ENCODE data around the gene BRME1. TPM values are rescaled to one million over a fixed set of nuclear protein-coding genes. Genes with fewer than 3 reads are reported as not detected.

Gene BRME1
- total RNA-seq, result 5.7 TPM

DNA sequence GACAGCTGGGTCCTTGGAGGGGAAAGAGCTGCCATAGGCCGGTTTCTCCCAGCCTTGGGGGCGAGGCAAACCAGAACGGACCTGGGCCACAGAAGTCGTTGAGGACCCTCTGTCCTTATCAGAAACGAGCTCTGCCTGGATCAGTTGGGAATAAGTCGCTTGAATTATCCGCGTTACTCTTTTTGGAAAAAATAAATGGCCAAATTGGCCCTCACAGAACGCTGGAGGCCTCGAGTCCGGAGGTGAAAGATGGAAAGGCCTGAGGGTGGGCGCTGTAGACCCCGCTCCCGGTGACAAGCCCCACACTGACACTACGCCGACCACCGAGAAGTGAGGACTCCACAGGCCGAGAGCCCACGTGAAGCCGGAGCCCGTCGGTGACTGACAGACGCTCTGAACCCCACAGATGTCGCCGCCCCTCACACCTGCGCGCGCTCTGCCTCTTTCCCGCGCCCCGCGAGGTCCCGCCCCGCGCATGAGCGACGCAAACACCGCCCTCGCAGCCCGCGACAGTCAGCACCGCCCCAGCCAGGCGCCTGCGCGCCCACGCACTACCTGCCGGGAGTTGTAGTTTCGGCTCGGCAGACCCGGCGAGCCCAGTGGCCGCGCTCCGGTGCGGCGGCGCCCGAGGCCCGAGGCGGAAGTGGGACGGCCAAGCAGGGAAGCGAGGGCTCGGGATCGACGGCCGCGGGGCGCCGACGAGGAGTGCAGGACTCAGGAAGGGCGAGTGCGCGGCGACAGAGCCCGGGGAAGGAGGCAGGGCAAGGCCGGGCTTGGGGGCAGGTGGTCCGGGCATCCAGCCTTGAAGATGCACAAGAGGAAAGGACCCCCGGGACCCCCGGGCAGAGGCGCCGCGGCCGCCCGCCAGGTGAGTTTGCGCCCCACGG is at the start of gene BRME1, which contains the start of gene CC2D1A:
BRME1 (minus strand) TSS at position 484 of the 887 bp plus-strand sequence. CDS start 1,225 bp downstream, outside the sequence.
CC2D1A (plus strand) TSS at position 568 of the 887 bp plus-strand sequence; CDS start at position 809, 241 bp downstream.
- peak; percentile 96 for ATAC-seq

DNA sequence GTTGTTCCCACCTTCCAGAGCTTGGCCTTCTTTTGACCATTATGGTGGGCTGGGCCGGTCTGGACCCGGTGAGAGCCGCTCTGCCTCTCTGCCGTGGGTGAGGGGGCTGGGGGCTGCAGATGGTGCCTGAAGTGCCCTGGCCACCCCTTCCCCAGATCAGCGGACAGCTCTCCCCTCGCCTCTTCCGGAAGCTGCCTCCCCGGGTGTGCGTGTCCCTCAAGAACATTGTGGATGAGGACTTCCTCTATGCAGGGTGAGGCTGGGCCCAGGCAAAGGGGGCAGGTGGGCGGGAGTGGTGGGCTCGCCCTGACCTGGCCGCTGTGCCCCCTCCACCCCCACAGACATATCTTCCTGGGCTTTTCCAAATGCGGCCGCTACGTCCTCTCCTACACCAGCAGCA is 48.3 kb upstream of the BRME1 start:
- ATAC-seq, result no peak

DNA sequence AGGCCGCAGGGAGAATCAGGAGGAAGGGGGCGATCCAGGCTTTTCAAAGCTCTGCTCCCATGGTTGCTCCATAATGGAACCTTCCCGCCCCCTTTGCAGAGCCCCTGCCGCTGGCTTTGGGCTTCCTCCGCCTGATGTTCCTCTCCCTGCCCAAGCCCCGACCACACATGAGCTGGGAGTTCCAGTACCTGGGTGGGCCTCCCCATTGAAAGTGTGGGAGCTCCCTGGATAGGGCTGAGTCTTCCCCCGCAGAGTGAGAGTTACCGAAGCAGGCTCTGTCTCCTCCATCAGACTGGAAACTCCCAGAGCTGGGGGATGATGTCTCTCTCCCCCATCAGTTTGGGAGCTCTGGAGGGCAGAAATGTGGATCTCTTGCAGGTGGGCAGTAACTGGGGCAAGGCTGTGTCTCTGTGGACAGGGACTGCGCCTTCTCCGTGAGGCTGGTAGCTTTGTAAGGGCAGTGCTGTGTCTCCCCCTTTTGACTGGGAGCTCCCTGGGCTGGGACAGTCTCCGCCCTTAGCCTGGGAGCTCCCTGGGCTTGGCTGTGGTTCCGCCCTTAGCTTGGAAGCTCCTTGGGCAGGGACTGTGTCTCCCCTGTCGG is 47.1 kb upstream of the BRME1 start:
- peak; percentile 61 for ATAC-seq

DNA sequence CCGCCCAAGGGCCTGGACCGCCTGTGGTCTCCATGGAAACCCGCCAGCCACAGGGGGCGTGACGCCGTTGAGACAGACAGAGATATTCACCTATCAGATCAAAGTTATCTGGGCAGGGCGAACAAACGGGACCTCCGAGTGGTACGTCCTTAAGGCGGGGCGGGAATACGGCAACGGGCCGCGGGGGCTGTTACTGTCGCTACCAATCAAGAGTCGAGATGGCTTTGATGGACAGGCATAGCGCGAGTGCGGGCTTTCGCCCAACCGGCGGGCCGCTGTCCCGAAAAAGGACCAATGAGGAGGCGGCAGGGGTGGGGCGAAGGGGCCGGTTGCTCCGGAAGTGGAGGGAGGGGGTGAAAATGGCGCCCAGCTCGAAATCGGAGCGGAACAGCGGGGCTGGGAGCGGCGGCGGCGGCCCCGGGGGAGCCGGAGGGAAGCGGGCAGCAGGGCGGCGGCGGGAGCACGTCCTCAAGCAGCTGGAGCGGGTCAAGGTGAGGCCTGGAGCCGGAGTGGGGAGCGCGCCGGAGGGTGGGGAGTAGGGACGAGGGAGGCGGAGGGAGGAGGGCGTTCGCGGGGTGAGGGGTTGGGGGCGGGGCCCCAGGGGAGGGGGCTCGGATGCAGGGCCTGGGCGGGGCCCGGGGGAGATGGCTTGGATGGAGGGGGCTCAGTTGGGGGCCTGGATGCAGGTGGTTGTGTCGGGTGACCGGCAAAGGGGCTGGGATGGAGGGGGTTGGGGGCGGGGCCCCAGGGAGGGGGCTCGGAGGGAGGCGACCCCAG is 46.4 kb upstream of the BRME1 start, which contains the start of gene DCAF15:
DCAF15 (plus strand) TSS at position 356 of the 777 bp plus-strand sequence; CDS start at position 360, 4 bp downstream.
- peak; percentile 98 for ATAC-seq

DNA sequence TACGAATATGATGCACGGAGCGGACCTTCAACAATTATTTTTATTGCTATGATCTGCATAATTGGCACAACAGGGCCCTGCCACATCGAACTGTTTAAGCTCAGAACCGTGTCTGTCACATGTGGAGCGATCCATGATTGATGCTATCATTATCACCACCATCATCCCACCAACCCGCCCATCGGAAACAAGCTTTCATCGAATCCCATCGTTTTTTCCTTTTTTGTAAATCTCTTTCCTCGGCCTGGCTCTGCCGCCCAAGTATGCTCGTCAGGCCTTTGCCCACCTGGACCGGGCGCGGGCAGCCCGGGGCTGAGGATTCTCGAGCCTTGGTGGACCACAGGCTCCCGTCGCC is 45.9 kb upstream of the BRME1 start:
- no peak for ATAC-seq

DNA sequence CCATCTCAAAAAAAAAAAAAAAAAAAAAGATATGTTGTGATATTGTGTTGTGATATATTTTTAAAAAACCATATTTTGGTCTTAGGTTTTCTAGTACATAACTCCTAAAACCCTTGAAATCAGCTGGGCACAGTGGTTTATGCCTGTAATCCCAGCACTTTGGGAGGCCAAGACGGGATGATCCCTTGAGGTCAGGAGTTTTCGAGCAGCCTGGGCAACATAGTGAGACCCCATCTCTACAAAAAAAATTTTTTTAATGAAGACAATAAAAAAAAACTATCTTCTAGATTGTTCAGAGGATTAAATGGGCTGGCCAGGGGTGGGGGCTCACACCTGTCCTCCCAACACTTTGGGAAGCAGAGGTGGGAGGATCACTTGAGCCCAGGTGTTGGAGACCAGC is 45.1 kb upstream of the BRME1 start:
- no peak for ATAC-seq

DNA sequence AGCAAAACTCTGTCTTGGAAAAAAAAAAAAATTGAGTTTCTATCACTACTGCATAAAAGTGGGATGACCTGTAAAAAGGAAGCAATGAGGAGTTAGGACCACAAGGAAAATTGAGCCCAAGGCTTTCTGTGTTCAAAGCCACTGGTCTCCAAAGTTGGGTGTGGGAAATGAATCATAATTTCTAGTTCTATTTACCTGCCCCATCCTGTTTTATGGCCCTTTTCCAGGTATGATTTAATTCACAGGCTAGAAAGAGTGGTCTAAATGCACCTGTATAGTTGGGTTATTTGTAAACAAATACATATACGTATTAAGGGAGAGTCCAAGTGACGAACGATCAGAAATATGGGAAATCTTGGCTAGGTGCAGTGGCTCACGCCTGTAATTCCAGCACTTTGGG is 40.5 kb upstream of the BRME1 start:
- peak; percentile 60 for ATAC-seq

DNA sequence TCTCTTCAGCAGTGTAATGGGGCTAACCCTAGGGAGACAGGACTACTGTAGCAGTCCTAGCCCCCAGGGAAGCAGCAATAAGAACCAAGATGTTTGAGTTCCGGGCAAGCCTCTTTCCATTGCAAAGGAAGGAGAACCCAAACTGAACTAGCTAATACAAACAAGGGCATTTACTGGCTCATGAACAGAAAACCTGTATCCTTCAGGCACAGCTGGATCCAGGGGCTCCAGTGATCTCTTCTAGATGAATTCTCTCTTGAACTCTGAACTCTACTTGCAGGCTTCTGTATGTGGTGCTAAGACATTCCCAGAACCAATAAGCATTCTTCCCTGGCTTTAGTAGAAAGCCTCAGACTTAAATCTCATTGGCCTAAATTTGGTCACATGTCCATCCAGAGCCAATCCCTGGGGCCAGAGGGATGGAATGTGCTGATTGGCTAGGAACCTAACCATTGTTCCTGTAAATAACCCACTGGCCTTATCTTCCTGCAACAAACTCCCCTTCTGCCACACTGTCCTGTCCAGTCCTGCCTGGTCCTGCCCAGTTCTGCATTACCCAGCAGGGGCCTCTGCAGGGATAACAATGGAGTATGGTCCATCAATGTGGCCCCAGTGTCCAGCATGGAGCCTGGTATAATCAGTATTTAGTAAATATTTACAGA is 36.2 kb upstream of the BRME1 start:
- no peak for ATAC-seq

DNA sequence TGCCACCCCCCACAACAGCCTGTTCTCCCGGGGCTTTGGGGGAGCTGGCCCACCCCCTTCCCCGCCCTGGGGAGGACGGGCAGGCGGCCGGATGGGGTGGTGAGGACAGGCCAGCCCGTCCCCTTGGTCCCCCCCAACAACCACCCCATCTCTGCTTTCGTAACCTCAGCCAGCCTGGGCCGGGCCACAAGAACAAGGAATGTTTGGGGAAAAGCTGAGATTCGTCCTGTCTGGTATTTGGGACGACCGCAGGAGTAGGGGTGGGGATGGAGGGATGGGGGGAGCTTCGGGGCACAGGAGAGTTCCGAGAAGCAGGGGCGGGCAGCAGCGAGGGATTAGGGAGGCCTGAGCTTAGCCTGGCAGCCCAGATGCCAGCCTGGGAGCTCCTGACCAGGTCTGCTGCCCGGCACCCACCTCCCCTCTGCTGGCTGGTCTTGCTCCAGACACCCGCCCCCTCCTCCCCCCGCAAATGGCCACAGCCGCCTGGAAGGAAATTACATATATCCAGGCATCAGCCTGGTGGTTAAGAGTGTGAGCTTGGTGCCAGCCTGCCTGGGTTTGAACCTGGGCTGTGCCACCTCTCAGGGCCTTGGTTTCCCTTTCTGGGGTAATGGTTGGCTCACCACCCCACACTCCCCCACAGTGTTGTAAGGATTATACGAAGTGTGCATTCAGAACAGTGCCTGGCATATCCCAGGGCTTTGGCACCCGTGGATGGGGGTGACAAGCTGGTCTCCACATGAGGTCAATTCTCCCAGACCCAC is 32.6 kb upstream of the BRME1 start, which contains the start of gene PODNL1:
PODNL1 (minus strand) TSS at position 117 of the 764 bp plus-strand sequence. CDS start 236 bp downstream, outside the sequence.
- ATAC-seq, result peak; percentile 21

DNA sequence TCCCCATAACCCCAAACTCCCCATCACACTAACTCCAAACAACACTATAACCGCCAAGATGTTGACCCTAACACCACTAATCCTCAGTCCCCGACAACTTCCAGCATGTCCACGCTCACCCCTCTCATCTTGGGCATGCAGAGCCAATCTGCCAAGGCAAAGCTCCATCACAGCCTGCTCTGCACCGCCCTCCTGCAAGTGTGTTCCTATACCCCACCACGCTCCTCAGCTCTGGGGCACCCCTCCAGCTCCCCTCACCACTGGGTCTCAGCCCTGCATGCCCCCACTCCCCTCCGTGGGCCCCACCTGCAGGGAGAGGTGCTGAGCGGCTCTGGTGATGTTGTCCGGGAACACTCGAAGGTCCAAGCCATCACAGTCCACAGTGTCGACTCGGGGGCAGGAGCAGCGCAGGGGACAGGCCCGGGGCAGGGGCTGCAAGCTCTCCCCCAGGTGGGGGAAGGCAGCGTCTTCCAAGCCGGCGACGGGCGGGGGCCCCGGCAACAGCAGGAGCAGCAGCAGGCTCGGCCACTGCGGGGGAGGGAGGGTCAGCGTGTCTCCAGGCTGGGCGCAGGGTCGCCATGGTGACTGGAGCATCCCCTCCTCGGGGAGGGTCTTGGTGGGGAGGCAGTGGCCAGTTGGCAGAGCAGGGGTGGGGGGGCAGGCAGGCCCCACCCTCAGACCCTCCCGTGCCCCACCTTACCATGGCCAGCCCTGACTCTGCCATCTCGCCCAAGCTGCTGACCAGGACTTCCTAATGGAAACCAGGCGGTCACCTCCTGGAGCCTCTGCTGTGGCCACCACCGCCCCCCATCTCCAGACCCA is 31.8 kb upstream of the BRME1 start:
- ATAC-seq, result no peak

DNA sequence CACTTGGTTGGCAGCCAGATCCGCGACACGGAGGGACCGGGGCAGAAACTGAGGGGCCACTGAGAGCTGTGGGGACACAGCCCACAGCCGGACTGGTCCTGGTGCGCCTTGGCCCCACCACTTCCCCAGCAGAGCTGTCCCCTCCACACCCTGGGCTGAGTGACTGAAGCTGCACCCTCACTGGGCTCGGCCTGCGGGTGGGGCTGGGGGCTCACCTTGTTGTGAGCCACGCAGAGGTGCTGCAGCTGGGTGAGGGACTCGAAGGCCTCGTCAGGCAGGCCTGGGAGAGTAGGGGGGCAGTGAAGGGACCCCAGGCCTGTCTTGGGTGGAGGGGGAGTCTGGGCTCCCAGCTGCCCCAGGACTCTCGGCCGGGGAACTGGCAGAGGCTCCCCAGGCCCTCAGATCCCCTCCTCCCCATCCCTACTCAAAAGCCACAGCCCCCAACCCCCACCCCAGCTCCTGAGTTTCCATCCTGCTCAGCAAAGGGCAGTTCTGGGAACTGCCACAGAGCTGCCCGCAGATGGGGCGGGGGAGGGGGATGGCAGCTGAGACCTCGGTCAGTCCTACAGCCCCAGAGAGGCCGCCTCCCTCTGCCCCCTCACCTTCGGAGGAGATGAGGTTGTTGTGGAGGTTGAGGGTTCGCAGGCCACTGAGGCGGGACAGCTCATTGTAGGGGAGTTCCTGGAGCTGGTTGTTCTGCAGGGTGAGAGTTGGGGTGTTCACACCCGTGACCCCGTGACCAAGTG is 30.0 kb upstream of the BRME1 start:
- no peak for ATAC-seq

DNA sequence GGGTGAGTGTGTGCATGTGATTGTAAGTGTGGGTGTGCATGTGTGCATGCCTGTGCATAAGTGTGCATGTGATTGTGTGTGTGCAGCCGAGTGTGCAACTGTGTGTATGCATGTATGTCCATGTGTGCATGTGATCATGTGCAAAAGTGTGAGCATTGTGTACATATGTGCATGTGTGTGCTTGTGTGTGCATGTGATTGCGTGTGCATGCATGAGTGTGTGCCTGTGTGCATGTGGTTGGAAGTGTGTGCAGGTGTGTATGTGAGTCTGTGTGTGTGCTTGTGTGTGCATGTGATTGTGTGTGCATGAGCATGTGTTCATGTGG is 28.8 kb upstream of the BRME1 start:
- no peak for ATAC-seq

DNA sequence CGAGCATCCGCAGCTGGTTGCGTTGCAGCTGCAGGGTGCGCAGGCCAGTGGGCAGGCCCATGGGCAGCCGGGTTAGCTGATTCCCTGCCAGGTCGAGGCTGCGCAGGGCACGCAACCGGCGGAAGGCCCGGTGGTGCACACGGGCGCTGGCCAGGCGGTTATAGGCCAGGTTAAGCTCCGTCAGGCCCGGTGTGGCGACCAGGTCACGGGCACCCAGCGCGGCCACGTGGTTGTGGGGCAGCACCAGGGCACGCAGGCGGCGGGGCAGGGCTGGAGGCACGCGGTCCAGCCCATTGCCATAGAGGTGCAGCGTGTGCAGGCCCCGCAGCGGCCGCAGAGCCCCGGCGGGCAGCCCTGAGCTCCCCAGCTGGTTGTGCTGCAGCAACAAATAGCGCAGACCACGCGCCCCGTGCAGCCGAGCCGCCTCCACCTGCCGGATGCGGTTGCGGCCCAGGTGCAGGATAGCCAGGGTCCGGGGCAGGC is 27.0 kb upstream of the BRME1 start:
- no peak for ATAC-seq

DNA sequence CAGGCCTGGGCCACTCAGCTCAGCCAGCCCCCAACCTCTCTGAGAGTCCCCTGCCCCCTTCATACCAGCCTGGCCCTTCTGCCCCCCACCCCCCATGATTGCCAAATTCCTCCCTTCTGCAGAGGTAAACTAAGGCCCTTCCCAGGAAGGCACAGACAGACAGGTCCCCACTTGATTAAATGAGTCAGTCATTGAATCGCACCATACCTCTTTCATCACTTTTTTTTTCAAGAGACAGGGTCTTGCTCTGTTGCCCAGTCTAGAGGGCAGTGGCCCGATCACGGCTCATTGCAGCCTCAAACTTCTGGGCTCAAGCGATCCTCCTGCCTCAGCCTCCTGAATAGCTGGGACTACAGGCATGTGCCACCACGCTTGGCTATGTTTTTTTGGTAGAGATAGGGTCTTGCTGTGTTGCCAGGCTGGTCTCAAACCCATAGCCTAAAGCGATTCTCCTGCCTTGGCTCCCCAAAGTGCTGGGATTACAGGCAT is 26.3 kb upstream of the BRME1 start:
- ATAC-seq, result no peak

DNA sequence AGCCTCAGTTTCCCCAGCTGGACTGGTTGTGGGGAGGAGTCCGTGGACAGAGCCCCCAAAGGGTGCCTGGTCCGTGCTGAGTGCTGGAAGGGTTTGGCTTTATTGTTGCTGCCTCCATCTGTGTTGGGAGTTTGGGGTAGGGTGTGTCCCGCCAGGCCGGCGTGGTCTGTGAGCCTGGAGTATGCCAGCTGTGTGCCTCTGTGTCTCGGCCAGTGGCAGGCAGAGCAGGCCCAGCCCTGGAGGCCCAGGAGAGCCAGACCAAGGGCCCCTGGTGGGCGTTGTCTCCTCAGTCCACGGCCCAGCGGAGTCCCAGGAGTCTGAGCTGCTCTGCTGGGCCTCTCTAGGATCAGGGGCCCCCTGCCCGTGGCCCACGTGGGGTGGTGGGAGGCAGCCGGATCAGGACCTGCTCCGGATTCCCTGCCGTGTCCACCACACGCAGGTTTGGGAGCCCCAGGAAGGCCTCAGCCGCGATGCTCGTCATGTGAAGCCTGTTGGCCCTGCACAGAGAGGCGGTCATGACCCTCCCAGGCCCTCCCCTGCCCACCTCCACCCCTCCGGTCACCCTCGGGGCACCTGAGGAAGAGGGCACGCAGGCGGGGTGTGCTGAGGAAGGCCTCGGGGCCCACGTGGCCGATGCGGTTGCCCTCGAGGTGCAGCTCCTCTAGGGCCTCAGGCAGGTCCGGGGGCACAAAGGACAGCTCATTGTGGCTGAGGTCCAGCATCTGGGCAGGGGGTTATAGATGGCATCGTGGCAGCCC is 25.7 kb upstream of the BRME1 start:
- ATAC-seq, result no peak

DNA sequence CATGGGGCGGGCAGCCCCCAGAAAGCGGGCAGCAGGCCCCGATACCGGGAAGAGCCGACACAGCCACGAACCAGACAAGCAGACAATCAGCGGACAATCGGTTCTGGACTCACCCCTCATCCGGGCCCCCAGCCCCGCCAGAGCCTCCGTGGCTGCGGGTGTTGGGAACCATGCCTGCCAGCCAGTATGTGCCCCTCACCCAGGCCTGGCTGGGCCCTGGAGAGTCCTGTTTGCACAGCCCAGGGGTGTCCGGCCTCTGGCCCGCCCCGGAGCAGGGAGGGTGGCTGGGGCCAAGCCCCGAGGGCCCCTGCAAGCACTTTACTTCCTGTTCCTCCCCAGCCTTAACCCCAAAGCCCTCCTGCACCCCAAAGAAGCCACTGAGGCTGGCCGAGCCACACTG is 24.5 kb upstream of the BRME1 start:
- ATAC-seq, result peak; percentile 10

DNA sequence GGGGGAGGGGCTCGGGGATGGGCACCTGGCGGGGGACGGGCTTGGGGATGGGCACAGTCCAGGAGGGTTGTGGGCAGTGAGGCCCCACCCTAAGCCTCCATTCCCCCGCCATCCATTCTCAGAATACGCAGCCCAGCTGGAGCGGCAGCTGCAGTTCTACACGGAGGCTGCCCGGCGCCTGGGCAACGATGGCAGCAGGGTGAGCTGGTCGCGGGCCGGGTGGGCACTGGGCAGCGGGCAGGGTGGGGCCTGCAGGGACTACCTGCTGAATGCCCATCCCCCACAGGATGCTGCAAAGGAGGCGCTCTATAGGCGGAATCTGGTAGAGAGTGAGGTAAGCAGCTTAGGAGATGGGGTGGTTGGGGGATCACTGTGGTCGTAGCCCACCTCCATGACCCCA is 24.0 kb upstream of the BRME1 start:
- no peak for ATAC-seq

DNA sequence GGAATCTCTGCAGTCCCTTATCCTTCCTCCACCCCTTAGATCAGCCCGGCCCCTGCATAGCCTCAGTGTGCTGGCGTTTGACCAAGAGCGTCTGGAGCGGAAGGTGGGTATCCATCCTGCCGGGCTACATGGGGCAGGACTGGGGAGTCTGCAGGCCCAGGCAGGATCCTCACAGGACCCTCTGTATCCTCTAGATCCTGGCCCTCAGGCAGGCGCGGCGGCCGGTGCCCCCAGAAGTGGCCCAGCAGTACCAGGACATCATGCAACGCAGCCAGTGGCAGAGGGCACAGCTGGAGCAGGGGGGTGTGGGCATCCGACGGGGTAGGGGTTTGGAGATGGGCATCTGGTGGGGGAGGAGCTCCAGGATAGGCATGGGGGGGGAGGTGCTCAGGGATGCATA is 23.4 kb upstream of the BRME1 start:
- no peak for ATAC-seq

DNA sequence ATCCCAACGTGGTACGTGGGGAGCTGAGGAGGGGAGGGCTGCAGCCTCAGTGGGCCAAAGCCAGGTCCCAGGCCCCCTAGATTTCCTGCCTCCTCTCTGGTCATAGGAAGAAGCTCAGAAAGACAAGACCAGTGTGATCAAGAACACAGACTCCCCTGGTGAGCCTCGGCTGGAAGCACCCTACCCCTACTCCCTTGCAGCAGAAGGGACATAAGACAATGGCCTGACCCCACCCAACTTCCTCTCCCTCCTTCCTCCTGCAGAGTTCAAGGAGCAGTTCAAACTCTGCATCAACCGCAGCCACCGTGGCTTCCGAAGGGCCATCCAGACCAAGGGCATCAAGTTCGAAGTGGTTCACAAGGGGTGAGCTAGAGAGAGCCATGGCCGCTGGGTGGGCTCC is 20.8 kb upstream of the BRME1 start:
- ATAC-seq, result no peak

All from esophagus mucosa (tissue), 1 donor.